ENCODE measurements around the gene LAMA5.

Gene LAMA5

GRCh38 chr20:62297449-62298227 is 69.5 kb downstream of the LAMA5 start:
- DNase-seq: no peak

- no peak for DNase-seq
Measured at GRCh38 chr20:62296724-62297448, 70.2 kb downstream of the LAMA5 start.

- DNase-seq: no peak
Measured at GRCh38 chr20:62294516-62294915, 72.6 kb downstream of the LAMA5 start.

GRCh38 chr20:62293946-62294345 is 73.2 kb downstream of the LAMA5 start:
- no peak for DNase-seq

- DNase-seq: no peak
Measured at GRCh38 chr20:62293111-62293784, 73.9 kb downstream of the LAMA5 start.

GRCh38 chr20:62292108-62292507 is 75.0 kb downstream of the LAMA5 start:
- no peak for DNase-seq

GRCh38 chr20:62291251-62292066 is 75.7 kb downstream of the LAMA5 start:
- no peak for DNase-seq

GRCh38 chr20:62289898-62290297 is 77.2 kb downstream of the LAMA5 start:
- no peak for DNase-seq

GRCh38 chr20:62289131-62289530 is 78.0 kb downstream of the LAMA5 start:
- DNase-seq: no peak

- DNase-seq: no peak
Measured at GRCh38 chr20:62288535-62289105, 78.5 kb downstream of the LAMA5 start.

- no peak for DNase-seq
Measured at GRCh38 chr20:62287759-62288534, 79.2 kb downstream of the LAMA5 start.

GRCh38 chr20:62287129-62287528 is 80.0 kb downstream of the LAMA5 start:
- DNase-seq: no peak

GRCh38 chr20:62286493-62287064 is 80.5 kb downstream of the LAMA5 start:
- no peak for DNase-seq

- DNase-seq: no peak
Measured at GRCh38 chr20:62285722-62286121, 81.4 kb downstream of the LAMA5 start.

GRCh38 chr20:62285151-62285550 is 82.0 kb downstream of the LAMA5 start:
- no peak for DNase-seq

- DNase-seq: no peak
Measured at GRCh38 chr20:62284448-62284847, 82.7 kb downstream of the LAMA5 start.

GRCh38 chr20:62282877-62283503 is 84.1 kb downstream of the LAMA5 start:
- no peak for DNase-seq

- DNase-seq: no peak
Measured at GRCh38 chr20:62282103-62282502, 85.0 kb downstream of the LAMA5 start.

- DNase-seq: no peak
Measured at GRCh38 chr20:62281161-62281933, 85.8 kb downstream of the LAMA5 start.

- DNase-seq: no peak
Measured at GRCh38 chr20:62280303-62280702, 86.8 kb downstream of the LAMA5 start.
